Measurements from ENCODE around the gene RARG.
"Not testable (repeated sequence)": the region's sequence is repeated elsewhere in the genome, so short reads cannot be mapped to it uniquely, and the experiment has no call there.

The RARG gene

DNA sequence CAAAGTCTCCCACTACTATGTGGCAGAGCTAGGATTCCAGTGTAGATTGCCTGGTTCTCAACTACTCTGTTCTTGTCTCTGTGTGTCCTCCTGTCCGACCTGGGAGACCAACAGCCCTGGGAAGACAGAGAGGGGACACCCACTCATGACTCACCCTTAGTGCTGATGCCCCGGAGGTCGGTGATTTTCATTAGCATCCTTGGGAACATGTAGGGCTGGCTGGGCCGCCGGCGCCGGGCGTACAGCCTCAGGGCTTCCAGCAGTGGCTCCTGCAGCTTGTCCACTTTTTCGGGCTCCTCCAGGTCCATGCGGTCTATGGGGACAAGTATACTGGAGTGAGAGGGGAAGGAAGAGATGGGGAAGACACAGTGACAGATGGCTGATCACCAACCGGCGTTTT is 19.1 kb downstream of the RARG start:
- in situ Hi-C loops (cut with MboI; ENCODE audit: low sequenced_read_pairs), result loop anchor here (5.0 kb wide), 1 partner anchor 84 kb away; the partner anchor contains the start of genes MYG1 and PFDN5

DNA sequence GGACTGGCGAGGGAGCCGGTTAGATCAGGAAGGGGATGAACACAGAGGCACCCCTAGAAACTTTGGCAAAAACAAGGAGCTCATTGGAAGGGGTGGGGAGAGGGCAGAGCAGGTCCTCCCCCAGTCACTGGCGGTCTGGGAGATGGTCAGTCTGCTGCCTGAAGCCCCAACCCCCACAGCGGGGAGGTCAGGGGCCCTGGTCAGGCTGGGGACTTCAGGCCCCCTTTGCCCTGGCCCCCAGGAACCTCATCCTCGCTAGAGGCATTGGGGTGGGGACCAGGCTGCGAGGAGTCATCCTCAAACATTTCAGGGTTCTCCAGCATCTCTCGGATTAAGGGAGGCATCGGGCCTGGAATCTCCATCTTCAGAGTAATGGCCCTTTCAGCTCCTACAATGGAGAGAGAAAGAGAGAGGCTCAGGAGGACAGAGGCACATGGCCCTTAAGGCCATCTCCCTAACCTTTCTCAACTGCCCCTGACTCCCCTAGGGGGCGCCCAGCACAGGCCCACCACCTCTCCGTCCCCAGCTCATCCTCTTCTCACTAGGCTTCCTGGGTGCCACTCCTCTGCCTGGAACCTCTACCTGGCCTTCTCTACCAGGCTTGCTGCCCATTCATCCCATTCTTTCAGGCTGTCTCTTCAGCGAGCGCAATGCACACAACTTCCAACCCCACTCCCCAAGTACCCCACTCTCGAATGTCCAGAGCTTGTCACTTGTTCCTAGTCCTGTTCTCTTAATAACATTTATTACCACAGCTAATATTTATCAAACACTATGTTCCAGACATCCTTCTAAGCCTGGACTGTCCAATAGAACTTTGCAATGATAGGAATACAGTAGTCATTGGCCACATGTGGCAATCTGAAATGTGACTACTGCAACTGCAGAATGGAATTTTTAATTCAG is 20.3 kb downstream of the RARG start:
- in situ Hi-C loops (cut with MboI; ENCODE audit: low sequenced_read_pairs), result loop anchor here (5.0 kb wide), 1 partner anchor 86 kb away; the partner anchor contains the start of genes MYG1 and PFDN5

DNA sequence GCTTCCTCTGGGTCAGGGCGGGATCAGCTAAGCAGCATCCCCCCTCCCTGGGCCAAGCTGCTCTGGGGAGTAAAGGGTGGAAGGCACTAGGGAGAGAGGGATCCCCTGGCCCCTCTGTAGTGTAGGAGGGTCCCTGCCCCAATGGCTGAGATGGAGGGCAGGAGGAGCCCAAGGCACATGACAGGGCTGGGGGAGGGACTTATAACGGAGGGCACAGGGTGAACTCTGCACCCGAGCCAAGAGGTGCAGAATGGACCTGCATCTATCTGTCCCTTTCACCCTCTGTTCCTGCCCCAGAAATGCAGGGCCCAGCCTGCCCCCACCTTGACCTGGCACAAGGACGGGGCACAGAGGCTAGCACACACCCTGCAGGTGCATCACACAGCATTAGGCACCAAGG is 21.2 kb downstream of the RARG start:
- in situ Hi-C loops (cut with MboI; ENCODE audit: low sequenced_read_pairs), result loop anchor here (5.0 kb wide), 1 partner anchor 86 kb away; the partner anchor contains the start of genes MYG1 and PFDN5

DNA sequence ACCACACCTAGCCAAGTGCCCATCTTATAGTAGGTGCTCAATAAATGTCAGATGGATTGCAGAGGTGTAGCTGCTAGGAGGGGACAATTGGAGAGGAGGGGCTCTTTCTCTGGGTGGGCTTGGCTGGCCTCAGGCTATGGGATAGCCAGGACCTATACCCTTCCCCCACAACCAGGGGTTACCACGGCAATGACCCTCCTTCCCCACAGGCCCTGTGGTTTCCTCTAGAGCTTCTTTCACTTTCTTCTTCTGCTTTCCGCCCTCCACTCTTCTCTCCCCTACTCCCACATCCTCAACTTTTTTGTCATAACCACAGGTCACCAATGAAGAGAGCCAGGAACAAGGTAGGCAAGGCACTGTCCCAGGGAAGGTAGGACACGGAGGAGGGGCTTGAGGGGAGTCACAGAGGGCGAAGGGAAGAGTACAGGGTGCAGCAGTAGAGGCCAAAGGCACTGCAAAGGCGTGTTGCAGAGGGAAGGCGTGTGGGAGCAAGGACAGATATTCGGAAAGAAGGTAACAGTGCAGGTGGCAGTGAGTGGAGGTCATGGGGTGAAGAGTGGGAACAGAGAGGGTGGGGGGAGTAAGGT is 23.0 kb downstream of the RARG start:
- in situ Hi-C loops (cut with MboI; ENCODE audit: low sequenced_read_pairs), result no loop called here

DNA sequence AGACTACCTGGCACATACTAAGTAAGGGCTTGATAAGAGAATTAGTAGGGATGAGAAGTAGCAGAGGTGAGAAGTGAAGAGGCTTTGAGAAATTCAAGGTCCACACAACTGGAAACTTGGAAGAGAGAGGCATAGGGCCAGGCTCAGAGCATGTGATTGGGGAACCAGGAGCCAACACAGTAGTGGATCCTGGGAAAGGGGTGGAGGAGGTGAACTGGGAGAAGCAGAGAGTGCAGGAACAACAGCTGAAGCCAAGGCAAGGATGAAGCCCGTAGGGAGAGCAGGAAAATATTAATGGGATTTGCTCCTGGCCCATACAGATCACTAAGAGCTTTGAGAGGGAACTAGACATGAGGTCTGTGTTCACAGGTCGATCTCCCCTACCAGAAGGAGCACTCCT is 23.6 kb downstream of the RARG start:
- in situ Hi-C loops (cut with MboI; ENCODE audit: low sequenced_read_pairs), result no loop called here

DNA sequence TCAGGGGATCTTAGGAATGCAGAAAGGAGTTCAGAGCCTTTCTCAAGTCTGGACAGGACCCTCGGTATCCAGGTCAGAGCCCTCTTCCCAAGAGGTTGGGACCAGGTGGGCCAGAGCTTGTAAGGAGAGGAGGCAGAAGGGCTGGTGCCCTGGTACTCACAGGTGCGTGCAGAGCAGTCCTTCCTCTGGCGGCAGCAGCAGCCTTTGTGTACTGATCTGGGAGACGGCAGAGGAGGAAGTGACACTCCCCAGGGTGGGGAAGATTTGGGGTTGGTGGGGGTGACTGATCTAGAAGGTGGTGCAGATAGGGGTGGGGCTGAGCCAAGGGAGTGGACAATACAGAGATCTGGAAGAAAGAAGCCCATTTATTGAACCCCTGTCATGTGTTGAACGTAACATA is 25.0 kb downstream of the RARG start, which contains the start of gene ITGB7:
TSS of gene ITGB7 (minus strand) at position 210 of the 400 bp plus-strand sequence. CDS start 6,808 bp downstream, outside the sequence.
- in situ Hi-C loops (cut with MboI; ENCODE audit: low sequenced_read_pairs), result no loop called here

DNA sequence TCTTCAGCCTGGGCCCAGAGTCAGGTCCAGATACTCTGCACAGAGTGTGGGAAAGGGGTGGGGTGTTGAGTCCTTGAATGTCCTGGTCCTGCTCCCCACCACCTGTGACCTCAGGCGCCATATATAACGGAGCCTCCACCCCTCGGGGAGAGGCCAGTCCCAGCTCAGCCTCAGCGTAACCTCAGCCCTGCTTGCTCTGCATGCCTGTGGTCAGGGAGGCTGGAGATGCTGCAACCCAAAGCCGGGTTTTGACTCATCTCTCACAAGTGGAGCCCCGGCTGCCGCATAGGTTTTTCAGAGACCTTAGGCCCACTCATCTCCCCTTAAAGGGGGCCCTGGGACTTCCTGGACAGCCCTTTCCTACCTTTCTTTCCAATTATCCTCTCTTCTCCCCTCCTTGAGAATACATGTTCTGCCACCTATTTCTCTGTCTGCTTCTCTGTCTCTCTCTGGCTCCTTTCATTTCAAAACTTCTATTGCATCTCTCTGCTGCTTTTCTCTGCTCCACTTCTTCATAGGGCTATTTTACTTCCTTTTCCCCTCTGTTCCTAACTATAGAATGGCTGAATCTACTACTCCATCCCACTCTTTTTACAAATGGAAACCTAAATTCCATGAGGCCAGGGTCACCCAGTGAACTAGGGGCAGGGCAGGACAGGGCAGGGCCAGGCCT is 26.1 kb downstream of the RARG start:
- in situ Hi-C loops (cut with MboI; ENCODE audit: low sequenced_read_pairs), result no loop called here

DNA sequence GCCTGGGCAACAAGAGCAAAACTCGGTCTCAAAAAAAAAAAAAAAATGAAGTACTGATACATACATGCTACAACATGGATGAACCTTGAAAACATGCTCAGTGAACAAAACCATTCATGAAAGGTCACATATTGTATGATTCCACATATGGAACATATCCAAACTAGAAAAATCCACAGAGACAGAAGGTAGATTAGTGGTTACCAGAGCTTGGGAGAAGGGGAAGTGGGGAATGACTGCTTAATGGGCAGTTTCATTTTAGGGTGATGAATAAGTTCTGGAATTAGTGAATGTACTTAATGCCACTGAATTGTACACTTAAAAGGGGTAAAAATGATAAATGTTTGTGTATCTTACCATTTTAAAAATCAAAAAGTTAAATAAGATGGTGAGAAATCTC is 27.7 kb downstream of the RARG start:
- in situ Hi-C loops (cut with MboI; ENCODE audit: low sequenced_read_pairs), result no loop called here

DNA sequence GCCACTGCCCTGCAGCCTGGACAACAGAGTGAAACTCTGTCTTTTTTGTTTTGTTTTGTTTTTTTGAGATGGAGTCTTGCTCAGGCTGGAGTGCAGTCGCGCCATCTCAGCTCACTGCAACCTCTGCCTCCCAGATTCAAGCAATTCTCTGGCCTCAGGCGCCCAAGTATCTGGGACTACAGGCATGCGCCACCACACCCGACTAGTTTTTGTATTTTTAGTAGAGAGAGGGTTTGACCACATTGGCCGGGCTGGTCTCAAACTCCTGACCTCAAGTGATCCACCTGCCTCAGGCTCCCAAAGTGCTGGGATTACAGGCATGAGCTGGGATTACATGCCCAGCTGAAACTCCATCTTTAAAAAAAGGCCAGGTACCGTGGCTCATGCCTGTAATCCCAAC is 29.7 kb downstream of the RARG start:
- in situ Hi-C loops (cut with MboI; ENCODE audit: low sequenced_read_pairs), result not testable (repeated sequence)

DNA sequence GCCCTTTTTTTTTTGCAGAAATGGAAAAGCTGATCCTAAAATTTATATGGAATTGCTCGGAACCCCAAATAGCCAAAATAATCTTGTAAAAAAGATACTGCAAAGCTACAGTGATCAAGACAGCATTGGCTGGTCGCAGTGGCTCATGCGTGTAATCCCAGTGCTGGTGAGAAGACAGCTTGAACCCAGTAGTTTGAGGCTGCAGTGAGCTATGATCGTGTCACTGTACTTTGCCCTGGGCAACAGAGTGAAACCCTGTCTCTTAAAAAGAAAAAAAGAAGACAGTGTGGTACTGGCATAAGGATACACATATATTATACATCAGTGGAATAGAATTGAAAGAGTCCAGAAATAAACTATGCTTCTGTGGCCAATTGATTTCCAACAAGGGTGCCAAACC is 30.4 kb downstream of the RARG start:
- in situ Hi-C loops (cut with MboI; ENCODE audit: low sequenced_read_pairs), result no loop called here

DNA sequence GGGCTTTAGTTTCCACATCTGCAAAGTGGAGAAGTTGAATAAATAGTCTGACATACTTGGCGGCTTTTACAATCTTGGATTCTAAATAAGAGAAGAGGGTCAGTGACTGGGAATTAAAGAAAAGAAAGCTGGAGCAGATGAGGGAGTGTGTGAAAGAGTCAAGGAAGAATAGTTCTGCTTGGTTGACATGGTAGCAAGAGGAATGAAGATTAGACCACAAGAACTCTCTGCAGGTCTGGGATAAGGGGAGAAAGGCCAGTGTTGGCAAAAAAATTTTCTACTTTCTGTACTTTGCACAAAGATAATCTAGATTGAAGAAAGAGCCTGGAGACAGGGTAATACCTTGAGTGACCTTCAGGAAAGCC is 30.9 kb downstream of the RARG start:
- in situ Hi-C loops (cut with MboI; ENCODE audit: low sequenced_read_pairs), result no loop called here

DNA sequence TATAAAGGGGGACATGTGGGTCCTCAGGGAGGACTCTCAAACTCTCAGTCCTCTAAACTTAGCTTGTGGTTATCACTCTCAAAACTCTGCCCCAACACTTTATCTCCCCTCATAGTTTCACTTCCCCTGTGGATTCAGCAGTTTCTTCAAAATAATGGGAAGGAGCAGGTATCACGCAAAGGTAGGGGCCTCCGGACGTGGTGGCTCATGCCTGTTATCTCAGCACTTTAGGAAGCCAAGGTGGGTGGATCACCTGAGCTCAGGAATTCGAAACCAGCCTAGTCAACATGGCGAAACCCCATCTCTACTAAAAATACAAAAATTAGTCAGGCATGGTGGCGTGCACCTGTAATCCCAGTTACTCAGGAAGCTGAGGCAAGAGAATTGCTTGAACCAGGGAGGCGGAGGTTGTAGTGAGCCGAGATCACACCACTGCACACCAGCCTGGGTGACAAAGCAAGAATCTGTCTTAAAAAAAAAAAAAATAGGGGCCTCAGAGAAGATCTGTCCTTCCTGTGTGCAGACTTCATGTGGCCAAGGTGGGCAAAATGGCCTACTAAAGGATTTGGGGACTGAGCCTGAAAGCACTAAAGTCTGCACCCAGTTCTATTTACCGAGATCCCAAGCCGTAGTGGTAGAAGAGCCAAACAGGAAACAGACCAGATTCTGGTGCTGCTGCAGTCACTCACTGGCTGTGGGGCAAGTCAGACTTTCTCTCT is 31.4 kb downstream of the RARG start:
- in situ Hi-C loops (cut with MboI; ENCODE audit: low sequenced_read_pairs), result no loop called here

DNA sequence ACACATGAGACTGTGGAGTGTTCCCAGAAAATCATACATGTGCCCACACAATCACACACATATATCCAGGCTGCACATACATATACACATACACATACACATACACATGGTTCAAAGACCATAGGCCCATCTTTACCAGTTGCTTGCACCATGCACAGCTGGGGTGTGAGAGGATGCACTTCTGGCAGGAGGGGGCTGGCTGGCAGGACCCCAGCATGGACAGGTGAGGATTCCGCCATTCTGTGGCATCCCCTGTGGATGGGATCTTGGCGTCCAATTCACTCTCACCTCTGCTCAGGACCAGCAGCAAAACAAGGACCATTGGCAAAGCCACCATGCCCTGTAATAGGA is 31.9 kb downstream of the RARG start:
- in situ Hi-C loops (cut with MboI; ENCODE audit: low sequenced_read_pairs), result no loop called here

DNA sequence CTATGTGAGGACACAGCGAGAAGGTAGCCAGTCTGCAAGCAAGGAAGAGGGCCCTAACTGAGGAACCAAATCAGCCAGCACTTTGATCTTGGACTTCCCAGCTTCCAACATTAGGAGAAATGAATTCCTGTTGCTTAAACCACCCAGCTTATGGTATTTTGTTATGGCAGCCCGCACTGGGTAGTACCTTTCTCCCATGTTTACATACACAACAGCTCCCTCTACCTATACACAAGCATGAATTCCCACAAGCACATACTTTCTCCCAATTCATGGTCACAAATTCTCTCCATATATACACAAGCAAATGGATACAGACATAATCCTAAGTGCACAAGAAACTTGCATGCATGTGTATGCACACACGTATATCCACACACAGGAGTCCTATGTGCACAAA is 32.3 kb downstream of the RARG start:
- in situ Hi-C loops (cut with MboI; ENCODE audit: low sequenced_read_pairs), result no loop called here

DNA sequence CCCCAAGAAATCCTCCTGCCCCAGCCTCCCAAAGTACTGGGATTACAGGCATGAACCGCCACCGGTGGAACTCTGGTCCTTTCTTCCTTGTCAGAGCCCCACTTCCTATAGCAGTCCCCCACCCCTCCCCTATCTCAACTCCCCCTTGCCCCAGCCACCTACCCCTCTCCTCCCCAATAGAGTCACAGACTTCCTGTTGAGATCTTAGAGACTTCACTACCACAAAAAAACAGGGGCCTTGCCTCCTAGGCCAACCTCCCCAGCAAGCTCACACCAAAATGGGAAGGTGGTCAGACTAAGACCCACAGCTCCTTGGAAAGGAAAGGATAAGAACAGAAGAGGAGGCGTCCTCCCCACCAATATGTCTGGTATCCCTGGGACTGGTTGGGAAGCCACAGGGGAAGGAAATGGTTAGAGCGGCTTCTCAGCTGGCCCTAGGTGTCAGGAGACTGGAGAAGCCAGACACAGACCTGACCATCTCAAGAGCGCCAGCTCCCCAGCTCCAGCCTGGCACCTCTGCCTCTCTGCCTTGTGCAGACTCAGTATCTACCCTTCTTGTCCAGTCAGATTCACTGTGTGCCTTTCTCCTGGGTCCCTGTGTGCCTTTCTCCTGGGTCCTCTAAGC is 33.4 kb downstream of the RARG start:
- in situ Hi-C loops (cut with MboI; ENCODE audit: low sequenced_read_pairs), result no loop called here

DNA sequence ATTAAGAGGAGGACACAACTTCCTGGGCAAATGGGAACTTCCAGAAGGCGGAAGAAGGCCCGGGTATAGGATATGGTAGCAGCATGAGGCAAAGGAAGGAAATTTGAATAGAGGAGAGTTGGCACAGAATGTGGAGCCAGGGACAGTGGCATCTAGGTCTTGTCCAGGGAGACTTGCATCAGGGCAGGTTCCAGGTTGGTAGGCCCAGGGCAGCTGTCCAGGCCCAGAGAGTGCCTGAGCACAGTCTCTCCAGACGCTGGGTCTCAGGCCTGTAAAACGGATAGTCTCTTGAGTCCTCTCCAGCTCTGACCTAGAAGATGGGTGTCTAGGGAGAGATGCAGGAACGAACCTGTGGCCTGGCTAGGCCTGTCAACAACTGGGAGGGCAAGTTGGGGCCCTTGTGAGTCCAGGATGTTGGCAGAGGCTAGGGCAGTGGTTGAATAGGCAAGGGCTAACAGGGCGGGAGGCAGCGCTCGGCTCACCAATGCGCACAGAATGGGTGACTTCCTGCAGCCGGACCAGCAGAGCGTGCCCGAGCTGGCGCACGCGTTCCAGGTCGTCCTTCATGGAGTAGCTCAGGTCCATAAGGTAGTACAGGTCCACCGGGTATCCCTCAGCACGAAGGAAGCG is 34.9 kb downstream of the RARG start:
- in situ Hi-C loops (cut with MboI; ENCODE audit: low sequenced_read_pairs), result no loop called here

DNA sequence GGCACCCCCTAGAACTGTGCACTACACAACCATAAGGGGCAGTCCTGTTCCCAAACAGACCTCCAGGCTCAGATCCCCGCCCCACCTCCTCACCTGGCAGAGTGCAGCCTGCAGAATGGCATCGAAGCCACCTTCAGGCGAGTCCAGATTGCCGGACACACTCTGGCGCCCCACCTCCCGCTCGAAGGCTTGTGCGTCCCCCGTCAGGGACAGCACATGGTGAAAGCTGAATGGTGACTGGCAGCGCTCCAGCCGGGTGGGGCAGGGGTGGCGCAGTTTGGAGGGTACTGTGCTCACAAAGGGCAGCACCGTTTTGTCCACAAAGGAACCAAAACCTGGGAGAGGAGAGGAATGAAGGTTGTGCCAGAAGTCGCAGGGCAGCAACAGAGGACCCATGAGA is 35.5 kb downstream of the RARG start:
- in situ Hi-C loops (cut with MboI; ENCODE audit: low sequenced_read_pairs), result no loop called here

DNA sequence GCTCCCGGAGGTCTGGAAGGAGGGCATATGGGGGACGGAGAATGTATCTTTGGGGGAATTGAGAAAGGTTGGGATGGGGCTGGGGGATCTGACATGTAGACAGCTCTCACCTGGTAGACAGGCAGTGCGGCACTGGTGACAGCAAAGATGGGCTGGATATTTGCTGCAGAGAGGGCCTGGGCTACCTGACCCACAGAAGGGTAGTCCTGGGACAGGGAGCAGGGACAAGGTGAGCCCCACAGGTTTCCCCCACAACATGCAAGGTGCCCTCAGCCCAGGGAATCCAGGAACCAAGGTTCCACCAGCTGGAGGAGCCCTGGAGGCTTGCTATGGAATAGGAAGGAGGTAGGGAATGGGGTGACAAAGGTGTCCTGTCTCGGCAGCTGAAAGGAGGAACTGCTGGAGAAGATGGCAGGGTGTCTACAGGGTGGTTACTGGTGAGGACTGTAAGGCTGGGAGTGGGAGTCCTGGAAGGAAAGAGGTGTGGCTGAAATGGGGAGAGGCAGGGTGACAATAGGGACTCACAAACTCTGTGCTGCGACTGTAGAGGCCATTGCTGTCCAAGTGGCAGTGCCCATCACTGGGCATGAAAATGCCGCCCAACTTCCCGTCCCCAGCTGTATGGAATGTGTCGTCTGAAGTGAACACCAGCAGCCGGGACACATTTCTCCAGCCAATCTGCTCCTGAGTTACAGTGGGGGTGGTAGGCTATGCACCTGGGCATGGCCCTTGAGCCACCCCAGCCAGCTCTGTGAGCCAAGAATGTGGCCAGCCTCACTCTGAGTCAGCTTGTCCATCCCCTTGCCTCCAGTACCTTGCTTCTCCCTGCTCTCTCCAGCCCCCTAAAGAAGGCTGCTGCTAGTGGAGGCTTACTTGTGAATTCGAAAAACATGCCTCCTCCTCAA is 36.2 kb downstream of the RARG start:
- in situ Hi-C loops (cut with MboI; ENCODE audit: low sequenced_read_pairs), result no loop called here

DNA sequence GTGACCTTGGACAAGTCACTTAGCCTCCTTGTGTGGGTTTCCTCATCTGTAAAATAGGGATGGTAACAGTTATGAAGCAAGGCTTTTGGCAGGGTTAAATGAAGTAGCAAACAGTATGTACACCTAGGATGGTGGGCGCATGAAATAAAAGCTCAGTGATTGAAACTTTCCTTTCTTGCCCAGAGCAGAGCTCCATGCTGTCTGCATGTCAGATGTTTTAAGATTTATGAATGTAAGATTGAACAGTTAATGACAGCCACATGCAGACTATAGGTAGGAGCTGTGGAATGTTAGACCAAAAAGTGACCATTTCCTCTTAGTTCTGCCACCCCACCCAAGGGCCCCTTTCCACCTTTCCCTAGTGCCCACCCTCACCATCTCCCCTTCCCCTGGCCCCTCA is 37.0 kb downstream of the RARG start:
- in situ Hi-C loops (cut with MboI; ENCODE audit: low sequenced_read_pairs), result no loop called here

Data from HL-60/S4 treated with phorbol 12-myristate 13-acetate at 8.2 ng/mL for 4 days and 3 days (cell line).